HUES6 (cell line): ENCODE measurements around the gene ANKHD1.

Experiments
- H3K27ac ChIP-seq: 2 replicates; pipeline ENCODE4 v1.7.0; 2013; ENCODE audit warnings: low read depth, mild to moderate bottlenecking, low read length, inconsistent platforms
- H3K27me3 ChIP-seq: 2 replicates; pipeline ENCODE4 v1.6.1; 2013; ENCODE audit warnings: low read length; ENCODE audit not compliant: control insufficient read depth, insufficient read depth
- H3K36me3 ChIP-seq: 2 replicates; pipeline ENCODE4 v1.6.1; 2013; ENCODE audit warnings: low read length; ENCODE audit not compliant: control insufficient read depth, insufficient read depth
- H3K4me1 ChIP-seq: 2 replicates; pipeline ENCODE4 v1.6.1; 2013; ENCODE audit warnings: low read length; ENCODE audit not compliant: control insufficient read depth, insufficient read depth
- H3K4me3 ChIP-seq: 2 replicates; pipeline ENCODE4 v1.5.1; 2013; ENCODE audit warnings: low read depth, low read length
- H3K9ac ChIP-seq: one replicate; pipeline ENCODE4 v1.6.1; 2013; ENCODE audit warnings: mild to moderate bottlenecking, low read length
- H3K9me3 ChIP-seq: 2 replicates; pipeline ENCODE4 v1.6.1; 2013; ENCODE audit warnings: low read depth, low read length; ENCODE audit not compliant: control insufficient read depth, insufficient read depth

Gene ANKHD1

DNA sequence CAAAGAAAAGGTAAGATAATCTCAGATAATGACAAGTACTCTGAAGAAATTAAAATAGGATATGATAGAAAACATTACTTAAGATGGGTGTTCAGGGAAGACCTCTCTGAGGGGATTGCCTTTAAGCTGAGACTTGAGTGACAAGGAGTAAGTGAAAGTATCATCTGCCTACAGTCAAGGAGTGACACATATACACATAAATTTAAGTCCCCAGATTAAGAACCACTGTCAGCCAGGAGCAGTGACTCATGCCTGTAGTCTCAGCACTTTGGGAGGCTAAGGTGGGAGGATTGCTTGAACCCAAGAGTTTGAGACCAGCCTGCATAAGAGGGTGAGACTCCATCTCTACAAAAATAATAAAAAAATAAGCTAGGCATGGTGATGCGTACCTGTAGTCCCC is 19.7 kb upstream of the ANKHD1 start:
- Histone ChIP-seq H3K4me1 (no peaks in the 10 kb centered on the region), H3K4me3 (no peak overlapping the region), H3K9ac (no peak overlapping the region), H3K36me3 (no peaks in the 10 kb centered on the region), H3K27ac (no peak overlapping the region), H3K27me3 (no peaks in the 10 kb centered on the region), H3K9me3 (no peaks in the 10 kb centered on the region)

GRCh38 chr5:140382866-140383265 is 18.8 kb upstream of the ANKHD1 start:
- no peaks in the 10 kb centered on the region for H3K27me3 ChIP-seq
- H3K27ac ChIP-seq: no peak overlapping the region
- no peak overlapping the region for H3K4me3 ChIP-seq

DNA sequence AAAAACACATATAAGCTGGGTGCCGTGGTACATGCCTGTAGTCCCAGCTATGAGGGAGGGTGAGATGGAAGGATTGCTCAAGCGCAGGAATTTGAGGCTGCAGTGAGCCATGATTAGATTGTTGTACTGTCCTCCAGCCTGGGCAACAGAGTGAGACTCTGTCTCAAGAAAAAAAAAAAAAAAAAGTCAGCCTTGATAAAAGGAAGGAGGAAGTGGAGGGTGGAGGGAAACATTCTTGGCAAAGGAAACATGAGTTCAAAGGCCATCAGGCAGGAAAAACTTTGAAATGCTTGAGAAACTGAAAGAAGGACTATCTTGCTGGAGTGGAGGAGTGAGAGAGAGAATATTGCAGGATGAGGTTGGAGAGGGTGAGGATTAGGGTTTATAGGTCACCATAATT is 18.3 kb upstream of the ANKHD1 start:
- H3K9ac ChIP-seq: no peak overlapping the region
- no peak overlapping the region for H3K4me3 ChIP-seq
- no peaks in the 10 kb centered on the region for H3K4me1 ChIP-seq
- no peak overlapping the region for H3K27ac ChIP-seq
- H3K27me3 ChIP-seq: no peaks in the 10 kb centered on the region
- H3K9me3 ChIP-seq: no peaks in the 10 kb centered on the region
- H3K36me3 ChIP-seq: no peaks in the 10 kb centered on the region

More at GRCh38 chr5:140382866-140383265, 18.8 kb upstream of the ANKHD1 start:
- H3K4me1 ChIP-seq: no peaks in the 10 kb centered on the region
- no peaks in the 10 kb centered on the region for H3K9me3 ChIP-seq
- no peaks in the 10 kb centered on the region for H3K36me3 ChIP-seq
- H3K9ac ChIP-seq: no peak overlapping the region

- no peak overlapping the region for H3K27ac ChIP-seq
- H3K4me1 ChIP-seq: no peaks in the 10 kb centered on the region
- no peaks in the 10 kb centered on the region for H3K36me3 ChIP-seq
- no peak overlapping the region for H3K4me3 ChIP-seq
- no peaks in the 10 kb centered on the region for H3K9me3 ChIP-seq
- H3K27me3 ChIP-seq: no peaks in the 10 kb centered on the region
- no peak overlapping the region for H3K9ac ChIP-seq
These were observed 13.6 kb upstream of the ANKHD1 start for GRCh38 chr5:140388052-140388451.

GRCh38 chr5:140391312-140391711 is 10.3 kb upstream of the ANKHD1 start:
- Histone ChIP-seq H3K4me1 (no peaks in the 10 kb centered on the region), H3K4me3 (no peak overlapping the region), H3K9me3 (no peaks in the 10 kb centered on the region), H3K36me3 (no peaks in the 10 kb centered on the region), H3K27ac (no peak overlapping the region), H3K9ac (no peak overlapping the region), H3K27me3 (no peaks in the 10 kb centered on the region)

DNA sequence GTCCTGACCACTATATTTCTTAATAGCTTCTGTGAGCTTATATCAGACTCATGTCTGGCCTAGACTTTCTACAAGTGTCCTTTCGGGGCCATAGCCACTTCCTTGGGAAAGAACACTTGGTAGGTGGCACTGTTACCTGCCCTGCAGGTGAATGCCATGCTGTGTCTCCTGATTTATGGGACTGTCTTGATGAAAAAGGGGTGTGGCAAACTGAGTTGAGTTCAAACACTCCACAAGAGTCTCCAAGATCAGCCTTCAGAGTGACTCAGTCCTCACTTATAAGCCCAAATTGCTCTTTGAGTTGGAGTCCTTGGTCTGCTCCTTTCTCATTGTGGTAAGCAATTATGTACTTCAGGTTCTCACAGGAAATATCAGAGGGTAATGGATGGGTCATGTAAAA is 9.9 kb upstream of the ANKHD1 start:
- Histone ChIP-seq H3K4me1 (no peaks in the 10 kb centered on the region), H3K27me3 (no peaks in the 10 kb centered on the region), H3K27ac (no peak overlapping the region), H3K9ac (no peak overlapping the region), H3K4me3 (no peak overlapping the region), H3K9me3 (no peaks in the 10 kb centered on the region), H3K36me3 (no peaks in the 10 kb centered on the region)

GRCh38 chr5:140393738-140394137 is 7.9 kb upstream of the ANKHD1 start:
- Histone ChIP-seq H3K9ac (no peak overlapping the region), H3K27ac (no peak overlapping the region), H3K4me1 (no peaks in the 10 kb centered on the region; the same call in 1 of the 2 replicates), H3K4me3 (no peak overlapping the region), H3K36me3 (no peaks in the 10 kb centered on the region), H3K9me3 (no peaks in the 10 kb centered on the region), H3K27me3 (no peaks in the 10 kb centered on the region)

DNA sequence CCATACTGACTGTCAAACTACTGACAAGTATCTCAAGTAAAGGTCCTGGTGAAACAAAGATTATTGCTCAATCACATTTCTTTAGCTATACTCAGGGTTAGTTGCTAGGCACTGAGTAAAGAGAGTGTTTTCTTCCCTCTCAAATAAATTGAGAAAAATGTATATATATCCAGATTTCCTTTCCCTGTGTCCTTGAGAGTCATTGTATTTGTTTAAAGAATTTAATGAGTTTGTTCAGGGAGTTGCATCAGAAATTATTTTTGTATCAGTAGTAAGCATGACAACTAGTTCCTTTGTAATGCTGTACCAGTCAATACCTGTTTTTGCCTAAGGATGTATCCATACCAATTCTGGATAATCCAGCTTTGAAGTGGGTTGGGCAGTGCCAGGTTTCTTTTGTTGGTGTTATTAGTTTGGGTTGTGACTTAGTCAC is 3.2 kb upstream of the ANKHD1 start:
- H3K4me3 ChIP-seq: 0 out of 2 replicates have a peak overlapping the region, but pooled peaks have one; percentile 20
- H3K4me1 ChIP-seq: no peaks in the 10 kb centered on the region; the same call in 1 of the 2 replicates
- no peak overlapping the region for H3K27ac ChIP-seq
- no peaks in the 10 kb centered on the region for H3K36me3 ChIP-seq
- no peaks in the 10 kb centered on the region for H3K27me3 ChIP-seq
- H3K9me3 ChIP-seq: no peaks in the 10 kb centered on the region
- no peak overlapping the region for H3K9ac ChIP-seq

DNA sequence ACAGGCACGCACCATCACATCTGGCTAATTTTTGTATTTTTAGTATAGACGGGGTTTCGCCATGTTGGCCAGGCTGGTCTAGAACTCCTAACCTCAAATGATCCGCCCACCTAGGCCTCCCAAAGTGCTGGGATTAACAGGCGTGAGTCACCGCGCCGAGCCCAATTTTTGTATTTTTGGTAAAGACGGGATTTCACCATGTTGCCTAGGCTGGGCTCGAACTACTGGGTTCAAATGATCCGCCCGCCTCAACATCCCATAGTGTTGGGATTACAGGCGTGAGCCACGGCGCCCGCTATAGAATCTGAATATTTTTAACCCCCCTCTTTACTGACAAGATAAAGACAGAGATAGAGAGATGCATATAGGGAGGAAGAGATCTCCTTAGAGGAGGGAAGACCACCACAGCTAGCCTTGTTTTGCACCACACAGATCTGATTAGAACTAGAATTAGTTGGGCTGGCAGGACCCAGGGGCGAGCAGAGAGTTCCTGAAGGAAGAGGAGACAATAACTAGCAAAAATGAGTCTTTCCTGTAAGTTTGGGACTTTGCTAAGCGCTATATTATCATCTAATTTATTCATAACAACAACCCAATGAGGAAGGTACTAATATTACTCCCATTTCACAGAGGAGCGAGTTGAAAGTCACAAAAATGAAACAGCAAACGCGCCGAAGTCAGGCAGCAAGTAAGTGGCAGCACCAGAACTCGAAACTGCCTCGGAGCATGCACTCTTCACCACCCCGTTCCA is 1.5 kb upstream of the ANKHD1 start:
- peak overlapping the region; percentile 76 for H3K4me3 ChIP-seq
- no peaks in the 10 kb centered on the region for H3K36me3 ChIP-seq
- no peaks in the 10 kb centered on the region for H3K9me3 ChIP-seq
- no peak overlapping the region for H3K27ac ChIP-seq
- H3K27me3 ChIP-seq: no peaks in the 10 kb centered on the region
- H3K4me1 ChIP-seq: peaks cover 6% of the 10 kb centered on the region; the same call in 1 of the 2 replicates
- peak overlapping the region; percentile 76 for H3K9ac ChIP-seq

DNA sequence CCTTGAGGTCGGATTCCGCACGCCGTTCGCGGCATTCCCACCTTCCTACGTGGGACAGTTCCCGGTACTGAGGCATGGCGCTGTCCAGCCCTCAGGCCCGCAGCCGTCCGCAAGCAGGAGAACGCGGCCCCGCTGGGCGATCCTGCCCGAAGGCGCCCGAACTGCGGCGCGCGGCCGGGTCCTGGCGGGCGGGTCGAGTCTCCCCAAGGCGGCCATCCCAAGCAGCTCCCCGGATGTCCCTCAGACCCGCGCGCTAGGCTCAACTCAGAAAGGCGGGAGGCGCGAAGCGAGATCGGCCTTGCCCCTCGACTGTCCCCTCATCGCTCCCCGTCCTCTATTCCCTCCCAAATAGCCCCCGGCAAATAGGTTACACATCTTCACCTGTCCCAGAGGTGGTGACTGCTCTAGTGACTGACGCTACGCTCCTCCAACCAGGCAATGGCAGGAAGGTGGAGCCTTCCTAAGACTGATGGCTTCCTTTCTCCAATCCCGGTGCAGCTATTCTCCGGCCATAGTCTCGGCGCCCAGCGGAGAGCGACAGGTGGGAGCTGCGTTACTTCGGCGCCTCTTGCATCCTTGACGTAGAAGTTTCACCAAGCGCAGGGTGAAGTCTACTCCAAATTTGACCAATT is 787 bp upstream of the ANKHD1 start:
- H3K9me3 ChIP-seq: no peaks in the 10 kb centered on the region
- peak overlapping the region; percentile 76 for H3K9ac ChIP-seq
- no peaks in the 10 kb centered on the region for H3K27me3 ChIP-seq
- peak overlapping the region; percentile 50; the same call in 1 of the 2 replicates for H3K27ac ChIP-seq
- peaks cover 6% of the 10 kb centered on the region; the same call in 1 of the 2 replicates for H3K4me1 ChIP-seq
- H3K4me3 ChIP-seq: peak overlapping the region; percentile 76
- H3K36me3 ChIP-seq: no peaks in the 10 kb centered on the region
